Stimulated activated naive CD4-positive, alpha-beta T cell treated with Interleukin-2 at 50 U/mL for 16 hours (primary cell): ENCODE data around the gene C9.
"Not testable (repeated sequence)": the region's sequence is repeated elsewhere in the genome, so short reads cannot be mapped to it uniquely, and the experiment has no call there.

Experiments used
- DNase-seq: peaks from one replicate; lab custom pipeline; 2025; lab: John Stamatoyannopoulos, UW

Gene C9

DNA sequence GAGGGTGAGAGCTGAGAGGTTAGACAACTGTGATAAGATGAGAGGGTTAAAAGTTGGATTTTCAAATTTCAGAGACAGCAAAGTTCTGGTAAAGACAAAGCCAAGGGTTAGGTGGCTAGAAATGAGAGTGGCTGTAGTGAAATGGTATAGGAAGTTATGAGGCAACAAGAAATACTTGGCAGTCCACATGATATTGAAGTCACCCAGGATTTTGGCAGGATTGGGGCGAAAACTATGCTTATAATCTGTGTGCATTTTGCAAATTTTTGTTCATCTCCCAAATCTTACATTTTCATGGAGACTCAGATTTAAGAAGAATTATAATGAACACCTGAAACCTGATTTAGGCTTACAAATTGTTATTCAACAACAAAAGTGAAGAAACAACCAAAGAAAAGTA, 35.6 kb downstream of the C9 start:
- no peak for DNase-seq

GRCh38 chr5:39323542-39323941, 40.8 kb downstream of the C9 start:
- no peak for DNase-seq

DNA sequence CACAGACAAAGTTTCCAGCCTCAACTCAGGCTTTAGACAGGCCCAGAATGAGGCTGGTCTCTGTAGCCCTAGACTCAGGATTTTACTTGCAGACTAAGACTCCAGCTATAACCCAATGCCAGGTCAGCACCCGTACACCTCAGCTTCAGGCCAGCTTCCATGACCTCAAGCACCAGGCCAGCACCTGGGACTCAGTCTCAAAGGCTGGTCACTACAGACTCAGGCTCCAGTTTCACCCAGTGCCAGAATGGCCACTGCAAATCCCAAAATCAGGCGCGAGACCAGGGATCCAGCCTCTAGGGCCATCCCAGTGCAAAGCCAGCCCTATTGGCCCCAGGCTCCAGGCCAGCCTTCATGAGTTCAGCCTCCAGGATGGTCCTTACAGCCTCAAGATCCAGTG, 44.9 kb downstream of the C9 start:
- no peak for DNase-seq

DNA sequence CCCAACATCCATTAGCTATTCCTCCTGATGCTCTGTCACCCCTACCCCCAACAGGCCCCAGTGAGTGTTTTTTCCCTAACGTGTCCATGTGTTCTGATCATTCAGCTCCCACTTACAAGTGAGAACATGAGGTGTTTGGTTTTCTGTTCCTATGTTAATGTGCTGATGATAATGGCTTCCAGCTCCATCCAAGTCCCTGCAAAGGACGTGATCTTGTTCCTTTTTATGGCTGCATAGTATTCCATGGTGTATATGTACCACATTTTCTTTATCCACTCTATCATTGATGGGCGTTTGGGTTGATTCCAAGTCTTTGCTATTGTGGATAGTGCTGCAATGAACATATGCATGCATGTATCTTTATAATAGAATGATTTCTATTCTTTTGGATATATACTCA, 47.8 kb downstream of the C9 start:
- not testable (repeated sequence) for DNase-seq

- no peak for DNase-seq
Observed at GRCh38 chr5:39315995-39316394, 48.3 kb downstream of the C9 start.

GRCh38 chr5:39314591-39314990, 49.7 kb downstream of the C9 start:
- DNase-seq = no peak

GRCh38 chr5:39309534-39309933, 54.8 kb downstream of the C9 start:
- no peak for DNase-seq

DNA sequence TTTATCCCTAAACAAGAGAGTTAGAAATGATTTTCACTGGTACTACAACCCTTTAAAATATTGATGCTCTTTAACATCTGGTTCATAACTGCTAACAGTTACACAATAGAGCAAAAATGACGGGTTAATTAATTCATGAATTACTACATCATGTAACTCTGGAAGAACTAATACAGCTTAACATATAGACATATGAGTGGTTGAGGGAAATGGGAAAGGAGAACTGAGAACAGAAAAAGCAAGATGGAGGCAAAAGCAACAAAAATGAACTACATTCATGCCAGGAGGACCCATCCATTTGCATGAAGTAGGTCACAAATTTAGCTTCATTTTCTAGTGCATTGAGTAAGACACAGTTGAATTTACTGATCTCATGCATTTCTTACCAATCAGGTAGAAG, 61.8 kb downstream of the C9 start:
- DNase-seq = no peak

DNA sequence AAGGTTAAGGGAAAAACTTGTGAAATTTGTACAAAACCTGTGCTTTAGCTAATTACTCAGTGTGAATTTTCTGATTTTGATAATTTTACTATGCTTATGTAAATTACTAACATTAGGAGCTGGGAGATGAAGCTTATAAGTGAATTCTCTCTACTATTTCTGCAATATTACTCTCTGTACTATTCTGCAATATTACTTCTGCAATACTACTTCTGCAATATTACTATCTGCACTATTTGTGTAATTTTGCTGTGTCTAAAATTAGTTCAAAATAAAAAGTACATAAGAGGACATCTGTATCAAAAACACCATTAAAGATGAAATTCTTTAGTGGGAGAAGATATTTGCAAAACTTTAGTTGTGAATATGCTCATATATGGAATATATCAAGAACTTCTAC, 62.9 kb downstream of the C9 start:
- no peak for DNase-seq

GRCh38 chr5:39299962-39300361, 64.3 kb downstream of the C9 start:
- DNase-seq = no peak

DNA sequence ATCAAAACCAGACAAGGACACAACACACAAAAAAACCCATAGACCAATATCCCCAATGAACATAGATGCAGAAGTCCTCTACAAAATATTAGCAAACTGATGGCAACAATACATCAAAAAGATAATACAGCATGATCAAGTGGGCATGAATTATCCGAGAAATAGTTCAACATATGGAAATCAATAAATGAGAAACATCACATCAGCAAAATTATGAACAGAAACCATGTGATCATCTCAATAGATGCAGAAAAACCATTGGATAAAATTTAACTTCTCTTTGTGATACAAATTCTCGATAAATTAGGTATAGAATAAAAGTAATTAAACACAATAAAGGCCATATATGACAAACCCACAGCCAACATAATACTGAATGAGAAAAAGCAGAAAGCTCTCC, 69.6 kb downstream of the C9 start:
- no peak for DNase-seq

DNA sequence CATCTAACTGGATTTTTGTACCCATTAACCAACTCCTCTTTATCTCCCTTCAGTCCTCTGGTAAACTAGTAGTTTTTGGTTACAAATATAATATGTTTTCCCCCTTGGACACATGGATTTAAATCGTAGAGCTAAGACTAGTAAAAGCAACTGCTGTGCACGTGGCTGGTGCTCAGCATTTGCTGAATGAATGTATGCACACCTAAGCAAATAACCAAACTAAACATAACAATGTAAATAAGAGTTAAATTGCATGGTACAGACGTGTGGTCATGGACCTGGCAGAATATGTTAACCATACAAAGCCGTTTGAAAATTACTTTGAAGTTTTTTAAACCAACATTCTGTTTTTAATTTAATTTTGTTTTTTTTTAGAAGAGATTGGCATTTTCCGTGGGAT, 79.7 kb downstream of the C9 start:
- DNase-seq = no peak

- DNase-seq = peak; percentile 8
Observed at GRCh38 chr5:39283231-39283818, 81.0 kb downstream of the C9 start.

- no peak for DNase-seq
Observed at GRCh38 chr5:39282561-39282960, 81.7 kb downstream of the C9 start.

- not testable (repeated sequence) for DNase-seq
Observed at GRCh38 chr5:39275865-39276264, 88.4 kb downstream of the C9 start.

GRCh38 chr5:39274398-39275085, 89.8 kb downstream of the C9 start:
- no peak for DNase-seq

DNA sequence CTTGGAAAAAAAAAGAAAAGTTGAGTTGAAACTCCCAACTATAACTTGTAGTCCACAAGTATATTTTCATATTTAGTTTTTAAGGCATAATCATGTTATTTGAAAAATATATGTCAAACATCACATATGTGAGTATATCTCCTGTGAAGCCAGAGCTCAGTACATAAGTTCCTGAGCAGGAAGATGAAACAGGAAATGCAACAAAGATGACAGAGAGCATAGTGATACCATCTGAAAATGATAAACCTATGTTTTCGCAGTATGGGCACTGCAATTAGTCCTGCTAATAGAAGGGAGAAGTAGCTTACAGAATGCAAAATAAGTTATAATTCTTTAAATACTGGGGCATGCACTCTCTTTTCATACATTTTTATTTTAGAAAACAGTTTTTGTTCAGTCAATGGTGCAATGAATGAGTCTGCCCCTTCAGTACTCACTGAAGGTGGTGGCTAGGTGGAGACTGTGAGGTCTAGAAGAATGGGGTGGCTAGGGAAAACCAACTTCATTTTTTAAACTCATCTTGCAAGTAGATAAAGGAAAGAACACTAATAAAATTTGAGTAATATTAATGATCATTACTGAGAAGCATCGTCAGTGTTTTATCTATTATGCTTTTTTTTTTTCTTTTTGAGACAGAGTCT, 90.9 kb downstream of the C9 start:
- DNase-seq = no peak

GRCh38 chr5:39272869-39273231, 91.4 kb downstream of the C9 start:
- not testable (repeated sequence) for DNase-seq

DNA sequence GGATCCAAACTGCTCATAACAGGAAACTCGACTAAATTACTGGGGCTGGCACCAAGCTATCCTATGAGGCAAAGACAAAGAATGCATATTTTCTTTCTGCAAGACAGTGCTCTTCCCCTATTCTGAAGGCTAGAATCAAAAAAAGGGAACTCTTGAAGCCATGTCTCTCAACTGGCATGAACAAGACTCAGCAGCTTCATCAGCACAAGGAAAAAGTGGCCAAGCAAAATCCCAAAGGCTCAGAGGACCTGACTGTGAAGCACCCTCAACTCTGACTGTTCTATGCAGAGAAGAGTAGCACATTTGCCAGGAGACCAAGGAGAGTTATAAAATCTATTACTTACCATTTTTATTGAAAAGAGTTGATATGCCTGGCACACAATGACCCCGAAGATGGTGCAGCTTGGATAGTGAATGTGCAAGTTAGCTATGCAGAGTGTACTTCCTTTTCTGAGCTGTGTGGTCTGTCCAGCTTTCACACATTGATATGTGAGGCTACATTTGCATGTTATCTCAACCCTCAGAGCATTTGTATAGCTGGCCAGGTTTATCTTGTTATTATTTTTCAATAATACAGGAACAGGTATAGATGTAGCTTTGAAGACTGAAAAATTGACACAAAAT, 94.0 kb downstream of the C9 start:
- no peak for DNase-seq

- no peak for DNase-seq
Observed at GRCh38 chr5:39267186-39267585, 97.1 kb downstream of the C9 start.

DNA sequence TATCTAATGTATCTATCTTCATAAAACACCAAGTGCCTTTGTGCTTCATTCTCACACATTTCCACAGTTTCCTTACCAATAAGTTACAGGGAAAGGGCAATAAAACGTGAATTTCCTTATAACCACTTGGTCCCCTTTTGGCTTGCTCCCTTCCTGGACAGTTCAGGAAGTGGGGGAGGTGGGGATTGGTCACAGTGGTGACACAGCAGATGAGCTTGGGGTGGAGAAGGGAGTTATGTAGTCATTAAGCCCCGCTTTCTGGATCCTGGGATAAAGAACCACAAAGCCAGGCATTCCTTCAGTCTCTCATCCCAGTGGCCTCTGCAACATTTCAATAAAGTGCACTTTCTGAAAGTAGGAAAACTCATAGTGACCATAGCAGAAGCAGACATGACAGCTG, 97.9 kb downstream of the C9 start:
- no peak for DNase-seq

DNA sequence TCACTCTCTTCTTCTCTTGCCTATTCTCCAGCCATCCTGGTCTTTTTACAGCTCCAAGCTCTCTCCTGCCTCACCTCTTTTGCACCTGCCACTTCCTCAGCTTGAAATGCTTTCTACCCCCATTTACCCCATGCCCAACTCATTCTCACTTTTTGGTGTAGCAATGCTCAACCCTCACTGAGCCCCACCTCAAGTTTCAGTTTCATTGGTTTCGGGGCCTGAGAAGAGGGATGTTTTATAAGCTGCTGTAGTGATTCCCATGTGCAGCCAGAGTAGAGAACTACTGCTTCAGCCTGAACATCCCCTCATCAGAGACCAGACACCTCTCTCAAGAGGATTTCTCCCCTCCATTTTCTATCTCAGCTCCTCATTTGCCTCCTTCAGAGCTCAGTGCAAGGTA, 99.8 kb downstream of the C9 start:
- no peak for DNase-seq

- DNase-seq = no peak
Observed at GRCh38 chr5:39262981-39263380, 101.3 kb downstream of the C9 start.
